Activated CD8-positive, alpha-beta memory T cell treated with anti-CD3 and anti-CD28 coated beads for 4 hours (primary cell): ENCODE results near the gene SHISA5.

Source experiments
- DNase-seq, 2 donors: peaks; one replicate each; pipeline ENCODE4 v3.0.0-alpha.2; 2020; ENCODE audit warnings: low read depth in 2 of 2

Gene SHISA5

GRCh38 chr3:48459773-48460516, 44.0 kb downstream of the SHISA5 start:
- DNase-seq: no peak

GRCh38 chr3:48459331-48459730, 44.6 kb downstream of the SHISA5 start:
- DNase-seq: no peak

DNA sequence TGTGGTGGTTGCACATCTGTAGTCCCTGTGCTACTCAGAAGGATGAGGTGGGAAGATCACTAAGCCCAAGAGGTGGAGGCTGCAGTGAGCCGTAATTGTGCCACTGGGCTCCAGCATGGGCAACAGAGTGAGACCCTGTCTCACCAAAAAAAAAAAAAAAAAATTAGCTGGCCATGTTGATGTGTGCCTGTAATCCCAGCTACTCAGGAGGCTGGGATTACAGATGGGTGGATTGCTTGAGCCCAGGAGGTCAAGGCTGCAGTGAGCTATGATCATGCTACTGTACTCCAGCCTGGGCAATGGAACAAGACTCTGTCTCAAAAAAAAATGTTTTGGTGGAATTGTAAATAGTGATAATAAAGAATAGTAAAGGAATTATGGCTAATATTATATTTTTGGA, 47.5 kb downstream of the SHISA5 start:
- no peak for DNase-seq

GRCh38 chr3:48451270-48451669, 52.7 kb downstream of the SHISA5 start:
- no peak for DNase-seq

- peak; percentile 73 to 76 for DNase-seq
Observed at GRCh38 chr3:48446425-48447193, 57.4 kb downstream of the SHISA5 start, which contains the start of gene ATRIP. Gene ATRIP (plus strand): TSS chr3:48446737. CDS start chr3:48446846, 109 bp downstream.

DNA sequence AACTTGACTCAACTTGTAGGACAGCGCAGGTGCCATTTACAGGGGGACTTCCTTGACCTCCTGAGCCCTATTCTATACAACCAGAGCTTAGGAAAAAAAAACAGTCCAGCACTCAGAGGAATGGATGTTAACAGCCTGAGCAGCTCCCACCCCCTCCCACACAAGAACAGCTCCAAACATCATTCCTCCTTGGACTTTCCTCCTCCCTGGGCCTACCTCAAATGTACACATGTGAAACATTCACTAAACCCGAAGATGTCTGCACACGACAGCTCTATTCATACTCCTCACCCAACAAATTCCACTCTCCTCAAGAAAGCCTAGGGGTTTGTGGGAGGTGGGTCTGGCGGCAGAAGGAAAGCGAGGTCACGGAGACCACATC, 57.9 kb downstream of the SHISA5 start:
- DNase-seq: no peak

GRCh38 chr3:48445277-48445882, 58.6 kb downstream of the SHISA5 start:
- no peak for DNase-seq

DNA sequence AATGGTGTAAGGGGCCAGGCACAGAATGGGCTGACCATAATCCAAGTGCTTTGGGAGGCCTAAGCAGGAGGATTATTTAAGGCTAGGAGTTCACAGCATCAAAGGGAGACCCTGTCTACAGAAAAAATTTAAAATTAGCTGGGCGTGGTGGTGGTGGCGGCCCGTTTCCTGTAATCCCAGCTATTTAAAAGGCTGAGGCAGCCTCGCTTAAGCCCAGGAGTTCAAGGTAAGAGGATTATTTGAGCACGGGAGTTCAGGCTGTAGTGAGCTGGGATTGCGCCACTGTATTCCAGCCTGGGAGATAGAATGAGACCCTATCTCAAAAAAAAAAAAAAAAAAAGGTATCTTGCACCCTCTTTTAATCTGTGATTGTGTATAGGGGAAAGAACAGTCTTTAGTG, 62.0 kb downstream of the SHISA5 start:
- DNase-seq: no peak

DNA sequence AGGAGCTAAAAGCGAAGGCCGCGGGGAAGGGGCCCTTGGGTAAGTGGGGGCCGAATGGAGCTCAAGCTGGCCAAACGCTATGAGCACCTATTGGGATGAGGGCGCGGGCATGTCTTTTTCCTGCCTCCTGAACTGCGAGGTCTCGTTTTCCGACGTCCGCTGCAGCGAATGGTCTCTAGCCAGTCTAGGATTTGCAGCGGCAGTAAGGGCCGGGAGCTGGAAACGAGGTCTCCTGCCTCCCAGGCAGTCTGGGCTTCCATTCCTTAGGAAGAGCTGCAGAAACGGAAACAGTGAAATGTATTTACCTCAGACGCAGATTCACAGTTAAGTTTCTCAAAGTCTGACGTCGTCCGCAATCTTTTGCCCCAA, 63.4 kb downstream of the SHISA5 start:
- DNase-seq: no peak

DNA sequence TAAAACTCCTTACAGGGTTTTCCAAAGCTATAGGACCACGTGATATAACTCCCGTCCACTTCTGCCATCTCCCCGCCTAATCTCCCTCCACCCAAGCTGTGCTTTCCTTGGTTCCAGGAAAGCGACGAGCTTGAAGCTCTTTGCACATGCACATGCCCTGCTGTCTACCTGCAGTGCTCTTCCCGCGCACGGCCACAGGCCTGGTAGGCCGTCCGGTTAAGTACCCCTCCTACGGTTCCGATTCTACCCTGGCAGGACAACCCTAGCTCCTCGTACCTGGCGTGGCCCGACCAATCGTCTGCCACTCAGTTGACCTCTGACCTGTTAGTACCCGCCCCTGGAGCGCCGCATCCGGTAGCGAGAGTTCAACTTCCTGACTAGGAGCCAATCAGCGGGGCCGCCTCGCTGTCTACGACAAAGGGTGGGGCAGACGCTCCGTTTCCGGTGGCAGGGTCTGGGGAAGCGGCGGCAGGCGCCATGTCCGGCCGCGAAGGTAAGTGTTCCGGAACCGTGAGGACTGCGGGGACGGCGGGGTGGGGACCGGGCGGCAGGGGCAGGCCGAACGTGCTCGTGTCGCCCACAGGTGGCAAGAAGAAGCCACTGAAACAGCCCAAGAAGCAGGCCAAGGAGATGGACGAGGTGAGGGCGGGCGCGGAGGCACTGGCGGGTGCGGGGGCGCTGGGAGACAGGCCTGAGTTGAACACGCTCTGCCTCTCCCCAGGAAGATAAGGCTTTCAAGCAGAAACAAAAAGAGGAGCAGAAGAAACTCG, 64.0 kb downstream of the SHISA5 start, which contains the start of the genes CCDC51 and TMA7:
CCDC51 (minus strand) TSS at position 300 of the 770 bp plus-strand sequence. CDS start 4,991 bp downstream, outside the sequence.
TMA7 (plus strand) TSS at position 438 of the 770 bp plus-strand sequence; CDS start at position 478, 40 bp downstream.
- peak; percentile 97 to 98 for DNase-seq

GRCh38 chr3:48437812-48438211, 66.2 kb downstream of the SHISA5 start:
- DNase-seq: no peak

DNA sequence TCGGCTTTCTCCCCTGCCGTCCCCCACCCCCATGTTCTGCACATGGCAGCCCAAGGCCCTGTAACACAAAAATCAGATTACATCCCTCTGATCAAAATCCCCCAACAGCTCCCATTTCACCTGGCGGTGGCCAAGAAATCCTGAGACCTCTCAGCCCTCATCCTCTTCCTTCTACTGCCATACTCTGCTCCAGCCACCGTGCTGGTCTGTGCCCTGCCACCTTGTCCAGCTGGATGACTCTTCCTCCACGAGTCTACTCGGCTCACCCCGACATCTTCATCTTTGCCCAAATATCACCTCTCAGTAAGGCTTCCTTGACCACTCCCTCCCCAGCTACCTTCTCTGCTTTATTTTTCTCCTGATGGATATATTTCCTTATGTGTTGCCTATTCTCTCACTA, 67.1 kb downstream of the SHISA5 start:
- DNase-seq: no peak

DNA sequence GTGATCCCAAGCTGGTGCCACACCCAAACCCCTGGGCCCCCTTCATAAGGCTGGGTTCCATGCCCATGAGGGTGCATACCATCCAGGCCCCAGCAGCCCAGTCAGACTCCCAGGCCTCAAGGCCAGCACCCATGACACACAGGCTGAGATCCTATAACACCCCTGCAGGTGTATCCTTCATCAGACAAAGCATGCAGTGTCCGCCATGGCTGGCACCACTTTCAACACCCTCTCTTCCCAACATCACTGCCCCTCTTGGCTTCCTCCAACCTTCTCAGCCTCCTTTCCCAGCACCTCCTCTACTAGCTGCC, 67.5 kb downstream of the SHISA5 start:
- no peak for DNase-seq

DNA sequence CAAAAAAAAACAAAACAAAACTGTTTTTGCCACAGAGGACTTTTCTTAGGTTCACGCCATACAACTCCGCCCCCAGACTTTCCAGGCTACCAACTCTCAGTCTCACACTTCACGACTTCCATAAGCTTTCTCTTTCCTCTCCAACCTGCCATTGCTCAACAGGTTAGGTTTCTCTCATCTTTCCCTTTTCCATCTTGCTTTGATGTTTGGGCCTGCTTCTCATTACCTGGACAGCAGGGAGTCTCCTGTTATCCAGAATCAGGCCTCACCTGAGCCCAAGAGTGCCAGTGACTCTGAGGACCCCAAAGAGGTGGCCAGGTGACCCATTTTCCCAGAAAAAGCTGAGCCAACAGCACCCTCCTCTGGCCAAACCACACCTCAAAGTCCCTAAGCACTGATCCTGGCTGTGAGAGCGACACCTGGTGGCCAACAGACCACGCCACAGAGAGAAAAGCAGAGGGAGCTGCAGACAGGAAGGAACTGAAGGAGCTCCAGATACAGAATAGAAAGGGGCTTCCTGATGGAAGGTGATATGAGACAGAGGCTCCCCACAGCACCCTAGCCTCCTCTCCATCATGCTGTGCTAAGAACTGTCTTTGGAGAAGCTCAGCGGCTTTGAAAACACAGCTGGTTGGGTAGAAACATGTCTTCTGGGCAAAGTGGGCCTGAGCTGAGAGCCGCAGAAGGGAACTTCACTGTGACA, 68.0 kb downstream of the SHISA5 start:
- peak; percentile 73 to 74 for DNase-seq

GRCh38 chr3:48435223-48435595, 68.8 kb downstream of the SHISA5 start:
- DNase-seq: no peak

- DNase-seq: no peak
Observed at GRCh38 chr3:48434591-48435222, 69.3 kb downstream of the SHISA5 start.

DNA sequence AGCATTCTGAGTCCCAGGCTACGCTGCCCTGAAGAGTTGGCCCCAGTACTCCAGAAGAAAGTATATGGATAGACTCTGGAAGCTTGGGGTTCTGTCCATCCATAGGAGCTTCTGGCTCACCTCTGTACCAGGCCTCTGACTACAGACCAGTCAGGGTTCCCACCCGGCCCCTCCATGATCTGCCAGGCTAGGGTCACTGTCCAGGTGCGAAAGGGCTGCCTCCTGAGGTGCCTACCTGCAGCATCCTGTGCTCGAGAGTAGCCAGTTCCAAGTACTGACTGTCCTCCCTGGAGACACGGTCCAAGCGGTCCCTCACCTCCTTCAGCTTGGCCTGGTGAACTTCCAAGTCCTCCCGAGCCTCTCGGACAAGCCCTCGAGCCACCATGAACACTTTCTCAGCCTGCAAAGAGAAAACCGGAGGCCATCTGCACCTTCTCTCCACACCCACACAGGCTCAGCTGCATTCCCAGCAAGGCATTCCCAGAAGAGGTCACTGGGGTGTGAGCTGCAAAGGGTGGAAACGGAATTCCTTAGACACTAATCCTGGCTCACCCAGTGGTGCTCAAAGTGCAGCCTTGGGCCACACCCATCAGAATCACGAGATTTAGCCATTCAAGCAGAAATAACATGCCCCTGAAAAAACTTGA, 70.4 kb downstream of the SHISA5 start:
- DNase-seq: no peak

- DNase-seq: no peak
Observed at GRCh38 chr3:48432411-48433371, 71.3 kb downstream of the SHISA5 start.
